H1 (cell line): ENCODE results near the gene MRPL50. TPM values are rescaled to one million over a fixed set of nuclear protein-coding genes. Genes with fewer than 3 reads are reported as not detected.

ENCODE experiments used
- CTCF ChIA-PET: fragments of 300-600 bp; sonication (Branson Sonifier 250); formaldehyde crosslinking; loops from one replicate; lab custom pipeline; 2021; ENCODE audit not compliant: partially characterized antibody; lab: Charles Lee
- POLR2A ChIA-PET: fragments of 300-600 bp; sonication (Branson Sonifier 250); formaldehyde crosslinking; loops from one replicate; lab custom pipeline; 2021; ENCODE audit warnings: inconsistent platforms; ENCODE audit not compliant: partially characterized antibody; lab: Charles Lee
- DNase-seq, 2 experiments: peaks; one replicate each; pipeline versions ENCODE4 v3.0.0 to v3.0.0-alpha.2; 2010 to 2022; ENCODE audit warnings: low spot score in 2 of 2, low read depth in 1 of 2, mixed read lengths in 1 of 2
- FAIRE-seq: peaks from 2 replicates; lab custom pipeline; 2011; peaks lifted over from hg19 to GRCh38; lab: Jason Lieb, UNC
- H2AFZ ChIP-seq: 2 replicates; pipeline ENCODE4 v1.8.1; 2012; ENCODE audit warnings: low read length, inconsistent platforms
- H2AK5ac ChIP-seq: 2 replicates; pipeline ENCODE4 v1.6.1; 2013; ENCODE audit warnings: low read depth, low read length
- H2BK120ac ChIP-seq: replicated peaks from 2 replicates; pipeline ENCODE3; 2013; ENCODE audit warnings: low read depth, low read length, inconsistent platforms
- H2BK12ac ChIP-seq: 2 replicates; pipeline ENCODE4 v1.6.1; 2013; ENCODE audit warnings: low read depth, low read length
- H2BK15ac ChIP-seq: 2 replicates; pipeline ENCODE4 v1.6.1; 2013; ENCODE audit warnings: low read length
- H2BK20ac ChIP-seq: 2 replicates; pipeline ENCODE4 v1.6.1; 2013; ENCODE audit warnings: low read length
- H2BK5ac ChIP-seq: 2 replicates; pipeline ENCODE4 v1.6.1; 2013; ENCODE audit warnings: low read depth, low read length
- H3K14ac ChIP-seq: 2 replicates; pipeline ENCODE4 v1.6.1; 2013; ENCODE audit warnings: inconsistent platforms; ENCODE audit not compliant: insufficient read length
- H3K18ac ChIP-seq: 2 replicates; pipeline ENCODE4 v1.6.1; 2013; ENCODE audit warnings: low read length; ENCODE audit errors: extremely low read depth
- H3K23ac ChIP-seq: 2 replicates; pipeline ENCODE4 v1.6.1; 2013; ENCODE audit warnings: inconsistent platforms; ENCODE audit not compliant: insufficient read length
- H3K23me2 ChIP-seq: 2 replicates; pipeline ENCODE4 v1.6.1; 2013; ENCODE audit warnings: low read depth, low read length
- H3K27ac ChIP-seq: 2 replicates; pipeline ENCODE4 v1.6.1; 2011; ENCODE audit warnings: low read depth, low read length, inconsistent platforms
- H3K27me3 ChIP-seq, 4 experiments: replicated peaks in 1 of 4; 1 replicate in 1 of 4; 2 replicates in 3 of 4; pipeline versions ENCODE4 v1.6.1 to v1.8.1; 2011 to 2013; ENCODE audit warnings: low read length in 3 of 4, mild to moderate bottlenecking in 3 of 4, inconsistent platforms in 2 of 4, mixed read lengths in 2 of 4, moderate library complexity in 1 of 4; ENCODE audit not compliant: control insufficient read depth in 3 of 4, insufficient read depth in 3 of 4; ENCODE audit errors: extremely low read depth in 1 of 4
- H3K36me3 ChIP-seq, 4 experiments: 2 replicates each; pipeline versions ENCODE4 v1.6.1 to v1.8.1; 2011 to 2013; ENCODE audit warnings: mild to moderate bottlenecking in 4 of 4, low read length in 3 of 4, moderate library complexity in 2 of 4, control low read depth in 1 of 4, inconsistent platforms in 1 of 4; ENCODE audit not compliant: insufficient read depth in 4 of 4, control insufficient read depth in 2 of 4
- H3K4ac ChIP-seq: replicated peaks from 2 replicates; pipeline ENCODE3; 2013; ENCODE audit warnings: low read length, low read depth, mixed read lengths, inconsistent platforms; ENCODE audit not compliant: insufficient read length
- H3K4me1 ChIP-seq, 4 experiments: replicated peaks in 1 of 4; 1 replicate in 1 of 4; 2 replicates in 3 of 4; pipeline versions ENCODE4 v1.6.1 to v1.8.1; 2011 to 2013; ENCODE audit warnings: low read length in 3 of 4, inconsistent platforms in 2 of 4, mixed read lengths in 1 of 4; ENCODE audit not compliant: insufficient read depth in 4 of 4, control insufficient read depth in 3 of 4
- H3K4me2 ChIP-seq, 2 experiments: 2 replicates each; pipeline versions ENCODE4 v1.6.1 to v1.8.1; 2011 to 2013; ENCODE audit warnings: low read depth in 2 of 2, low read length in 2 of 2, control low read depth in 1 of 2, inconsistent platforms in 1 of 2, mild to moderate bottlenecking in 1 of 2; ENCODE audit not compliant: insufficient read depth in 1 of 2
- H3K4me3 ChIP-seq, 4 experiments: fragments of 200-600, 300-600 bp in 1 of 4; sonication (generic), shearing (Covaris generic), sonication (Bioruptor Twin) in 1 of 4; 2 replicates each; pipeline versions ENCODE4 v1.5.1 to v1.8.1; 2011 to 2016; ENCODE audit warnings: low read length in 4 of 4, low read depth in 3 of 4, control low read depth in 2 of 4, inconsistent platforms in 2 of 4, mild to moderate bottlenecking in 2 of 4, mixed read lengths in 1 of 4, moderate library complexity in 1 of 4; ENCODE audit not compliant: insufficient read depth in 2 of 4; ENCODE audit errors: extremely low read depth in 1 of 4
- H3K56ac ChIP-seq: replicated peaks from 2 replicates; pipeline ENCODE3; 2013; ENCODE audit warnings: low read depth, mild to moderate bottlenecking, mixed read lengths, low read length, inconsistent platforms; ENCODE audit not compliant: insufficient read length
- H3K79me1 ChIP-seq: 2 replicates; pipeline ENCODE4 v1.6.1; 2013; ENCODE audit warnings: low read depth, low read length, control low read depth
- H3K79me2 ChIP-seq, 2 experiments: 2 replicates each; pipeline versions ENCODE4 v1.6.1 to v1.8.1; 2012 to 2013; ENCODE audit warnings: low read length in 2 of 2, mild to moderate bottlenecking in 2 of 2, inconsistent platforms in 1 of 2; ENCODE audit not compliant: insufficient read depth in 2 of 2, control insufficient read depth in 1 of 2
- H3K9ac ChIP-seq, 4 experiments: replicated peaks in 1 of 4; 1 replicate in 1 of 4; 2 replicates in 3 of 4; pipeline versions ENCODE4 v1.6.1 to v1.8.1; 2011 to 2013; ENCODE audit warnings: low read depth in 3 of 4, low read length in 3 of 4, control low read depth in 2 of 4, mild to moderate bottlenecking in 2 of 4, moderate library complexity in 2 of 4, inconsistent platforms in 1 of 4; ENCODE audit errors: extremely low read depth in 1 of 4
- H3K9me3 ChIP-seq, 2 experiments: 2 replicates each; pipeline versions ENCODE4 v1.6.1 to v1.8.1; 2012 to 2013; ENCODE audit warnings: mild to moderate bottlenecking in 2 of 2, moderate library complexity in 2 of 2, control low read depth in 1 of 2, inconsistent platforms in 1 of 2, low read depth in 1 of 2, low read length in 1 of 2, mixed read lengths in 1 of 2; ENCODE audit not compliant: insufficient read depth in 2 of 2
- H4K20me1 ChIP-seq, 2 experiments: replicated peaks in 1 of 2; 2 replicates each; pipeline versions ENCODE3 to v1.8.1; 2011 to 2013; ENCODE audit warnings: inconsistent platforms in 2 of 2, low read length in 2 of 2, mild to moderate bottlenecking in 1 of 2; ENCODE audit not compliant: insufficient read depth in 2 of 2, control insufficient read depth in 1 of 2
- H4K5ac ChIP-seq: 2 replicates; pipeline ENCODE4 v1.6.1; 2013; ENCODE audit warnings: low read length, low read depth, mixed read lengths, inconsistent platforms; ENCODE audit not compliant: insufficient read length
- H4K8ac ChIP-seq: 2 replicates; pipeline ENCODE4 v1.8.0; 2013; ENCODE audit warnings: mild to moderate bottlenecking, moderate library complexity, low read length, inconsistent platforms; ENCODE audit not compliant: insufficient read depth; ENCODE audit errors: extremely low read depth
- H4K91ac ChIP-seq: replicated peaks from 2 replicates; pipeline ENCODE3; 2013; ENCODE audit warnings: low read length, mixed read lengths, inconsistent platforms; ENCODE audit not compliant: insufficient read length
- ATF3 ChIP-seq: IDR thresholded peaks from 2 replicates; pipeline ENCODE4 v1.6.1; 2011; ENCODE audit warnings: low read depth, mild to moderate bottlenecking, low read length; ENCODE audit not compliant: insufficient read depth
- BRCA1 ChIP-seq: IDR thresholded peaks from 2 replicates; pipeline ENCODE4 v1.6.1; 2012; ENCODE audit warnings: low read depth, low read length, improper control_type of control experiment
- CBX8 ChIP-seq: fragments of 300-800, 300-1000 bp; sonication (generic); IDR thresholded peaks from 2 replicates; pipeline ENCODE4 v1.7.1; 2016; ENCODE audit warnings: low read depth, low read length, borderline replicate concordance
- CEBPB ChIP-seq: IDR thresholded peaks from 2 replicates; pipeline ENCODE4 v1.6.1; 2012; ENCODE audit warnings: low read depth, low read length
- E2F6 ChIP-seq: IDR thresholded peaks from 2 replicates; pipeline ENCODE4 v1.6.1; 2012; ENCODE audit warnings: inconsistent platforms
- EGR1 ChIP-seq: IDR thresholded peaks from 2 replicates; pipeline ENCODE4 v1.6.1; 2011; ENCODE audit warnings: low read depth, low read length, borderline replicate concordance
- FOSL1 ChIP-seq: IDR thresholded peaks from 2 replicates; pipeline ENCODE4 v1.6.1; 2011; ENCODE audit warnings: mild to moderate bottlenecking, low read depth, low read length, moderate library complexity; ENCODE audit not compliant: insufficient read depth
- KDM1A ChIP-seq: fragments of 200-600, 300-600 bp; sonication (generic); IDR thresholded peaks from 2 replicates; pipeline ENCODE4 v1.7.1; 2016; ENCODE audit warnings: mild to moderate bottlenecking, low read length, borderline replicate concordance
- KDM5A ChIP-seq: fragments of 200-600 bp; IDR thresholded peaks from 2 replicates; pipeline ENCODE4 v1.7.1; 2012; ENCODE audit warnings: mild to moderate bottlenecking, low read length, inconsistent platforms, mixed read lengths
- MAFK ChIP-seq: IDR thresholded peaks from 2 replicates; pipeline ENCODE4 v1.6.1; 2012; ENCODE audit warnings: low read depth, mild to moderate bottlenecking, improper control_type of control experiment, low read length
- NRF1 ChIP-seq: IDR thresholded peaks from 2 replicates; pipeline ENCODE4 v1.6.1; 2011; ENCODE audit warnings: mild to moderate bottlenecking, low read depth, low read length, improper control_type of control experiment
- POLR2AphosphoS5 ChIP-seq: IDR thresholded peaks from 2 replicates; pipeline ENCODE4 v1.6.1; 2011; ENCODE audit warnings: low read depth, low read length
- SIRT6 ChIP-seq: IDR thresholded peaks from one replicate; pipeline ENCODE4 v1.7.1; 2012; ENCODE audit warnings: low read length, inconsistent platforms
- SP2 ChIP-seq: IDR thresholded peaks from 2 replicates; pipeline ENCODE4 v1.6.1; 2012; ENCODE audit warnings: mild to moderate bottlenecking, low read length, inconsistent platforms
- SP4 ChIP-seq: IDR thresholded peaks from 2 replicates; pipeline ENCODE4 v1.6.1; 2012; ENCODE audit warnings: low read length, inconsistent platforms
- WGBS, 2 experiments: shearing (Covaris generic) in 1 of 2; methylation state at CpG; one replicate each; pipeline versions ENCODE4 v1.1.6 to v1.1.7; 2013 to 2015; ENCODE audit warnings: low lambda C conversion rate in 2 of 2, mixed read lengths in 2 of 2, inconsistent platforms in 1 of 2, low coverage in 1 of 2, missing lambda C conversion rate in 1 of 2; ENCODE audit not compliant: insufficient replicate concordance in 2 of 2, insufficient coverage in 1 of 2, insufficient read length in 1 of 2; ENCODE audit errors: extremely low coverage in 1 of 2, missing lambda C conversion rate in 1 of 2; 5-methylcytosine and 5-hydroxymethylcytosine counted together
- polyA plus RNA-seq, 7 experiments: library from polyadenylated mRNA; depleted of rRNA in 3 of 7; stranded (reverse) in 5 of 7; unstranded in 2 of 7; fragments of >200 nt in 5 of 7; fragments of 200-250 nt in 2 of 7; gene quantifications; 1 replicate in 5 of 7; 2 replicates in 1 of 7; 4 replicates in 1 of 7; pipeline versions ENCODE4 v1.2.1 to v1.2.3, GENCODE V29; 2011 to 2013; ENCODE audit warnings: missing spikeins in 2 of 7, mixed read lengths in 2 of 7
- total RNA-seq: library from RNA; stranded (reverse); fragmentation: NEBNext Ultra II Directional; extraction: Animal tissue kit (Norgen Biotek cat#: 25700); gene quantifications from 2 replicates; pipeline ENCODE4 v1.2.1, GENCODE V29; 2021

Gene MRPL50
- total and polyA plus RNA-seq, 2 of the 8 experiments (the other 6 are each of a cell fraction or from before 2014, with no cell fraction given): 17.8 to 25.1 TPM

- H2BK12ac ChIP-seq: no peak overlapping the region
- no peak overlapping the region for H2BK5ac ChIP-seq
- no peak overlapping the region for H2BK20ac ChIP-seq
- H3K14ac ChIP-seq: no peak overlapping the region
- FAIRE-seq (no peak), DNase-seq (no peak)
- no peak overlapping the region for H4K8ac ChIP-seq
- no peak overlapping the region for H4K91ac ChIP-seq
- ChIA-PET POLR2A (no interaction called here), CTCF (interaction anchor here (0.6 to 2.6 kb wide), 5 partner anchors 9 to 91 kb away, joined by 3 to 16 read pairs (median 7); no protein-coding TSS in a partner anchor)
- no peaks in the 10 kb centered on the region for H3K79me1 ChIP-seq
- no peak overlapping the region for H3K4me2 ChIP-seq
- no peak overlapping the region for H3K56ac ChIP-seq
- no peak overlapping the region for H3K4me3 ChIP-seq
- no peak overlapping the region for H4K5ac ChIP-seq
- H2AFZ ChIP-seq: no peak overlapping the region
- H3K23me2 ChIP-seq: no peaks in the 10 kb centered on the region
- no peaks in the 10 kb centered on the region for H3K4me1 ChIP-seq
- H3K36me3 ChIP-seq: no peaks in the 10 kb centered on the region
- no peak overlapping the region for H2BK120ac ChIP-seq
- H3K79me2 ChIP-seq: no peaks in the 10 kb centered on the region
- H3K27me3 ChIP-seq: no peaks in the 10 kb centered on the region
- no peaks in the 10 kb centered on the region for H3K9me3 ChIP-seq
- H3K23ac ChIP-seq: no peak overlapping the region
- H4K20me1 ChIP-seq: no peaks in the 10 kb centered on the region
- H2BK15ac ChIP-seq: no peak overlapping the region
- no peak overlapping the region for H2AK5ac ChIP-seq
- no peak overlapping the region for H3K4ac ChIP-seq
- no peak overlapping the region for H3K9ac ChIP-seq
- no peak overlapping the region for H3K18ac ChIP-seq
- TF ChIP-seq SP2 (no peak), KDM1A (no peak), NRF1 (no peak), MAFK (no peak), EGR1 (no peak), FOSL1 (no peak), BRCA1 (no peak), KDM5A (no peak), SIRT6 (no peak), CEBPB (no peak), CBX8 (no peak), SP4 (no peak), POLR2AphosphoS5 (no peak), E2F6 (no peak), ATF3 (no peak)
- WGBS, 2 experiments: 88% methylated on average over 2 of the region's 2 CpGs; no CpG with 5 or more reads in 1 of the 2 experiments
- no peak overlapping the region for H3K27ac ChIP-seq
Observed at GRCh38 chr9:101437806-101438232, 39.4 kb upstream of the MRPL50 start.
